D721Med (cell line): ENCODE results near the gene TMEM39A.

Experiments
- DNase-seq: peaks from one replicate; pipeline ENCODE4 v3.0.0; 2011; ENCODE audit warnings: low spot score; ENCODE audit not compliant: insufficient read length
- FAIRE-seq: peaks from 2 replicates; lab custom pipeline; 2011; peaks lifted over from hg19 to GRCh38; lab: Jason Lieb, UNC
- CTCF ChIP-seq: IDR thresholded peaks from 2 replicates; pipeline ENCODE4 v1.5.1; 2012; ENCODE audit warnings: mild to moderate bottlenecking, control low read depth; ENCODE audit not compliant: insufficient read depth; ENCODE audit errors: missing control alignments

The TMEM39A gene

DNA sequence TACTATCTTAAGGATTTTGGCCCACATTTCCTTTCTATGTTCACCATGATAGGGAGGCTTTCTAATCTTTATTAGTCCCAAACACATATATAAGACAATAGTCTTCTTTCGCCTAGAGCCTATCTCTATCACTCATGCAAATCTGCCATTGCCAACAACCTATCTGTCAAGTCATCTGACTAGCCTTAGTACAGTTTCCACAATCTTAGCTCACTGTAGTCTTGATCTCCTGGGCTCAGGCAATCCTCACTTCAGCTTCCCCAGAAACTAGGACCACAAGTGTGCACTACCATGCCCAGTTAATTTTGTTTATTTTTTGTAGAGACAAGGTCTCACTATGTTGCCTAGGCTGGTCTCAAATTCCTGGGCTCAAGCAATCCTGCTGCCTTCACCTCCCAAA lies 6.9 kb downstream of the TMEM39A start:
- FAIRE-seq = no peak
- no peak for DNase-seq

DNA sequence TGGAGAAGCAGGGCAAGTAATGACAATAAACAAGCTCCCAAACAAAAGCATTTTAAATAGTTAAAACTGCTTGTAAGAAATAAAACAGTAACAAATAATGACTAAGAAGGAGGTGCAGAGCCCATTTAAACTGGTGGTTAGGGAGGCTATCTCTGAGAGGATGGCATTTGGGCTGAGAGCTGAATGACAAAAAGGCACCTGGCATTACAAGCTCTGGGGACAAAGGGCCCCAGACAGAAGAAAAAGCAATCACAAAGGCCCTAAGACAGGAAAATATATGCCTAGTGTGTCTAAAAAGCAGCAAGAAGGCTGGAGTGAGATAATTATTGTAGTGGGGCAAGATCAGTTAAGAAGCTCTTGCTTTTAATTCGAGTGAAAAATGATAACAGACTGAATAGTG lies 9.6 kb downstream of the TMEM39A start:
- FAIRE-seq (no peak), DNase-seq (no peak)
- TF ChIP-seq CTCF = no peak

More for the DNA sequence above, 6.9 kb downstream of the TMEM39A start:
- TF ChIP-seq CTCF = no peak

- no peak for TF ChIP-seq CTCF
- no peak for DNase-seq
- no peak for FAIRE-seq
These were observed 18.8 kb downstream of the TMEM39A start for GRCh38 chr3:119444590-119444989.

DNA sequence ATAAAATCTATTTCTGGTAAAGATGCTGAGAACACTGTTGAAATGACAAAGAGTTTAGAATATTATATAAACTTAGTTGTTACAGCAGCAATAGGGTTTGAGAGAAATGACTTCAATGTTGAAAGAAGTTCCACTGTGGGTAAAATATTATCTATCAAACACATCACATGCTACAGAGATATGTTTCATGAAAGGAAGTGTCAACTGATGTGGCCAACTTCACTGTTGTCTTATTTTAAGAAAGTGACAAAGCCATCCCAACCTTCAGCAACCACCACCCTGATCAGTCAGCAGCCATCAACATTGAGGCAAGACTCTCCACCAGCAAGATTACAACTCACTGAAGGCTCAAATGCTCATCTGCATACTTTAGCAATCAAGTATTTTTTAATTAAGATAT lies 20.2 kb downstream of the TMEM39A start:
- DNase-seq (no peak), FAIRE-seq (no peak)
- TF ChIP-seq CTCF = no peak

DNA sequence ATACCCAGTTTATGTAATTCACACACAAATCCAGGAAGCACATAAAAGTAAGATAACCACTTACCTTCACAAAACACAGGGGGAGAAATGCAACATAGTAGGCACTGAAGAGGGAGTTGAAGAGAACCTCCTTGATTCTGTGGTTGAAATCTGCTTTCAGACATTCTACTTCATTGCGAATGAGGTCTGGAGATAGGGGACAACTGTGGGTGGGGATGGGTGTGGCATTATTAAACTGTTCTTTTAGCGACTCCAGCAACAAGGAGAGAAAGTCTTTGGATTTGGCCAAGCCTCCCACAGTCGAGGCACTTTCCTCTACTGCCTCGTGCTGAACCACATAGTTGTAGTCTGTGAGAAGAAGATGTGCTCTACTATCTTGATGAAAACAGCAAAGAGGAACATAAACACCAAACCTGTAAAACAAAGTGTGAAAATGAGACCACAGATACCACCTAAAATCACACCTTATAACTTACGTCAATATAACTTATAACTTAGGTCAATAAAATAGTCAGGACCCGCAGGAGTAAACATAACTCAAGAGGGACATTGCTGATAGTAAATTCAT lies 25.6 kb downstream of the TMEM39A start:
- no peak for DNase-seq
- no peak for FAIRE-seq
- TF ChIP-seq CTCF = no peak

DNA sequence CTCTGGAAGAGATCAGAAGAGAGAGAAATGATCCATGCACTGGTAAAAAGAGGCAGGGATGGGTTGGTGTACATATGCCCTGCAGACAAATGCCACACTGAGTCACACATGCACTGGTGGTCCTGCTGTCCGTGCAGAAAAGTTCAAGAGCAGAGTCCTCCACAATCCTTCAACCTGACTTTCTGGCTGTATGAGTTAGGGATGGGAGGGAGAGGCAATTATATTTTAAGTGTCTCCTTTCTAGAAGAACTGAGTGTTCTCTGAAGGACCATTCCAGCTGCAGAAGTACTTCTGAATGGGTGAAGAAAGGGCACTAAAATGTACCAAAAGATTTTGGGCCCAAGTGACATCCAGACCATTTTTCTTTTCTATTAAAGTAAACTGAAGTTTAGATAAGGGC lies 26.4 kb downstream of the TMEM39A start:
- no peak for TF ChIP-seq CTCF
- FAIRE-seq (no peak), DNase-seq (no peak)

GRCh38 chr3:119434703-119435102 lies 28.7 kb downstream of the TMEM39A start:
- DNase-seq = no peak
- TF ChIP-seq CTCF = no peak
- no peak for FAIRE-seq
